Nephron (organoid): ENCODE measurements around the gene PSENEN.

Source experiments
- H3K27ac Mint-ChIP-seq, 3 experiments: 2 replicates each; pipeline ENCODE4 v1.8.0; 2020; ENCODE audit warnings: mixed read lengths in 3 of 3, mild to moderate bottlenecking in 2 of 3, moderate library complexity in 1 of 3
- H3K27me3 Mint-ChIP-seq: 2 replicates; pipeline ENCODE4 v1.8.0; 2021; ENCODE audit warnings: low read depth, mild to moderate bottlenecking, moderate library complexity, mixed read lengths
- H3K36me3 Mint-ChIP-seq: 2 replicates; pipeline ENCODE4 v1.8.0; 2020; ENCODE audit warnings: low read depth, mixed read lengths
- H3K4me1 Mint-ChIP-seq: 2 replicates; pipeline ENCODE4 v1.8.0; 2020; ENCODE audit warnings: mixed read lengths
- H3K4me3 Mint-ChIP-seq, 3 experiments: 2 replicates each; pipeline ENCODE4 v1.8.0; 2020; ENCODE audit warnings: mild to moderate bottlenecking in 3 of 3, mixed read lengths in 3 of 3, moderate library complexity in 2 of 3
- H3K9me3 Mint-ChIP-seq: 2 replicates; pipeline ENCODE4 v1.8.0; 2020; ENCODE audit warnings: mixed read lengths
- CTCF ChIP-seq, 3 experiments: fragments of 200-600 bp; sonication (generic); IDR thresholded peaks; one replicate each; pipeline ENCODE4 v1.5.0; 2021; ENCODE audit warnings: antibody characterized with exemption in 3 of 3; ENCODE audit not compliant: unreplicated experiment in 3 of 3

The PSENEN gene

DNA sequence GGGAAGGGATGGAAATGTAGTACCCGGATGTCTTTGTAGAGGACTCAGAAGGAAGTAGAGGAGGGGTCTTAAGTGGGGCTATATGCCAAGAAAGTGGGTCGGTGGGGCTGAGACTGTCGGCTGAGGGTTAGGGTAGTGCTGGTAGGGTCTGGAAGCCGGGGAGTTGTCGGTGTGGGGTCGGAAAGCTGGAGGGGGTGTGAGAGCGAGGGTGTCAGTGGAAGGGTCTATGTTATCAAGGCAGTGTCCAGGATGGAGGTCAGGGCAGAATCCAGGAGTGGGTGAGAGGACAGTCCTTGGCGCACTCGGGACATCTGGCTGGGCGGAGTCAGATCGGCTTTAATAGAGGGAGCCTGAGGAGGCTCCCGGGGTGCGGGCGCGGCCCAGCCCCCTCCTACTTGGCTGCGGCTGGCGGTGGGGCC is 9.7 kb downstream of the PSENEN start:
- peaks cover 32% of the 10 kb centered on the region for H3K4me1 Mint-ChIP-seq
- H3K27ac Mint-ChIP-seq: peak overlapping the region; percentile 47 to 83 (median 64)
- H3K36me3 Mint-ChIP-seq: peaks cover 20% of the 10 kb centered on the region
- H3K27me3 Mint-ChIP-seq: peaks cover 11% of the 10 kb centered on the region
- H3K4me3 Mint-ChIP-seq: peak overlapping the region; percentile 58 to 62 (median 61)
- TF ChIP-seq CTCF (IDR thresholded peaks at IDR 0.05; ENCODE audit: unreplicated experiment in 3 of 3): no peak
- H3K9me3 Mint-ChIP-seq: no peaks in the 10 kb centered on the region

GRCh38 chr19:35755550-35756376 is 10.3 kb downstream of the PSENEN start:
- Mint-ChIP-seq H3K9me3 (no peaks in the 10 kb centered on the region), H3K4me1 (peaks cover 32% of the 10 kb centered on the region)

DNA sequence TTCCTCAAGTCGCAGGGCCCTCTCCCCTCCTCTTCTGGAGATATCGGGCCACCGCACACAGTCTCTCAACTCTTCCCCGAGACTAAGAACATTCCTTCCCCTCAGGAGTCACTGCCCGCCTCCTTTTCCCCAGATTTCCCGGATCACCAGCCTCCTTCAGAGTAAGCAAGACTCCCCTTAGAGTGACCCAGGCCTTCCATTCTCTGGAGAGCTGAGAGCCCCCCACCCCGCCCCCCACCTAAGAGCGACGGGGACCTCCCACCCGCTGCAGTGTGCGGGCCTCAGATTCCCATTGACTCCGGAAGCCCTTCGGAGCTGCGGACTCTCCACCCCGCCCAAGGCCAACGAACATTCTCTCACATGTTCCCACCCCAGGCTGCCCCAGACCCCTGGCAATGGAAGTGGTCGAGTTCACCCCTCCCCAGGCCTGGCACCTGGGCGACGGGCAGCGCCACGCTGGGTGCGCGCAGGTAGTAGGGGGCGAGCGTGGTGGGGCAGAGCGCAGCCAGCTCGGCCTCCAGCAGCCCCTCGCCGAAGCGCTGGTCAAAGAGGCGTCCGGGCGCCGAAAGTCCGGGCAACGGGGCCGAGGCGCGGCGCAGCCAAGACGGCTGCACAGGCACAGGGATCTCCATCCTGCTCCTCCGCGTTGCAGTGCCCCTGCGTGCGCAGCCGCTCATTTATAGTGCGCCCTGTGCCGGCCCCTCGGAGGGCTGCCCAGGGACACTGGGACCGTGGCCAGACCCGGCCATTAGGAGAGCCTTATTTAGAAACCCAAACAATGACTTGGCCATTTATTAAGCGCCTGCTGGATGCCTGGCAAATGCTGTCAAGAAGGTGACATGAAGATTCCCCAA is 11.2 kb downstream of the PSENEN start, which contains the start of gene HSPB6:
TSS of gene HSPB6 (minus strand) at position 653 of the 854 bp plus-strand sequence. CDS start at position 632, 21 bp downstream.
- peak within 1 kb of the TSS; percentile 95 to 98 (median 97) for H3K27ac Mint-ChIP-seq
- peaks cover 32% of the 10 kb centered on the region for H3K4me1 Mint-ChIP-seq
- peaks cover 11% of the 10 kb centered on the region for H3K27me3 Mint-ChIP-seq
- peak within 1 kb of the TSS; percentile 92 to 97 (median 95) for H3K4me3 Mint-ChIP-seq
- peaks cover 20% of the 10 kb centered on the region for H3K36me3 Mint-ChIP-seq
- no peak for TF ChIP-seq CTCF (IDR thresholded peaks at IDR 0.05; ENCODE audit: unreplicated experiment in 3 of 3)
- H3K9me3 Mint-ChIP-seq: no peaks in the 10 kb centered on the region

More at GRCh38 chr19:35755550-35756376, 10.3 kb downstream of the PSENEN start:
- H3K27ac Mint-ChIP-seq: peak overlapping the region; percentile 80 to 97 (median 95)
- peaks cover 11% of the 10 kb centered on the region for H3K27me3 Mint-ChIP-seq
- H3K4me3 Mint-ChIP-seq: peak overlapping the region; percentile 73 to 84 (median 81)
- peaks cover 20% of the 10 kb centered on the region for H3K36me3 Mint-ChIP-seq
- no peak for TF ChIP-seq CTCF (IDR thresholded peaks at IDR 0.05; ENCODE audit: unreplicated experiment in 3 of 3)

DNA sequence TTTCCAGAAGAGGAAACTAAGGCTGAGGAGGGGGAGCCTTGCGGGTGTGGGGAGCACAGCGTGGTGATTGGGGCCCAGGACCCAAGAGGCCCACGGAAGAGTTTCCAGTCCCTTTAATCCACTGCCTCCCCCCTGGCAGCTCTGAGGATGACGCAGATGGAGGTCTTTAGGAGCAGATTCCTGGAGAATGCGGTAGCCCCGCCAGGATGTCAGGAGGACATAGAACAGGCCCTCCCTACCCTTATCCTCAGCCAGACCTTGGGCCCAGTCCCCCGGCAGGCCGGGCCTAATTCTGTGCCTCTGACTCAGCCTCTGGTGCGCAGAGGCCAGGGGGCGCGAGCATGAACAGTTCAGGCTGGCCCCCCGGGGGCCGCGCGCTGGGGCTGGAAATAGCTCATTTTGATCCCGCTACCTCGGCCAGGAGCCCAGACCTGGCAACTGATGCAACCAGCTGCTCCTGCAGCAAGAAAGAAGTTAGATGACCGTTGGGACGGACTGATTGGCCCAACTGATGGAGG is 11.8 kb downstream of the PSENEN start:
- no peak for TF ChIP-seq CTCF (IDR thresholded peaks at IDR 0.05; ENCODE audit: unreplicated experiment in 3 of 3)
- peaks cover 26% of the 10 kb centered on the region for H3K36me3 Mint-ChIP-seq
- H3K27me3 Mint-ChIP-seq: peaks cover 11% of the 10 kb centered on the region
- peak overlapping the region; percentile 95 to 98 (median 95) for H3K27ac Mint-ChIP-seq
- peak overlapping the region; percentile 92 to 97 (median 95) for H3K4me3 Mint-ChIP-seq
- H3K9me3 Mint-ChIP-seq: no peaks in the 10 kb centered on the region
- peaks cover 32% of the 10 kb centered on the region for H3K4me1 Mint-ChIP-seq

DNA sequence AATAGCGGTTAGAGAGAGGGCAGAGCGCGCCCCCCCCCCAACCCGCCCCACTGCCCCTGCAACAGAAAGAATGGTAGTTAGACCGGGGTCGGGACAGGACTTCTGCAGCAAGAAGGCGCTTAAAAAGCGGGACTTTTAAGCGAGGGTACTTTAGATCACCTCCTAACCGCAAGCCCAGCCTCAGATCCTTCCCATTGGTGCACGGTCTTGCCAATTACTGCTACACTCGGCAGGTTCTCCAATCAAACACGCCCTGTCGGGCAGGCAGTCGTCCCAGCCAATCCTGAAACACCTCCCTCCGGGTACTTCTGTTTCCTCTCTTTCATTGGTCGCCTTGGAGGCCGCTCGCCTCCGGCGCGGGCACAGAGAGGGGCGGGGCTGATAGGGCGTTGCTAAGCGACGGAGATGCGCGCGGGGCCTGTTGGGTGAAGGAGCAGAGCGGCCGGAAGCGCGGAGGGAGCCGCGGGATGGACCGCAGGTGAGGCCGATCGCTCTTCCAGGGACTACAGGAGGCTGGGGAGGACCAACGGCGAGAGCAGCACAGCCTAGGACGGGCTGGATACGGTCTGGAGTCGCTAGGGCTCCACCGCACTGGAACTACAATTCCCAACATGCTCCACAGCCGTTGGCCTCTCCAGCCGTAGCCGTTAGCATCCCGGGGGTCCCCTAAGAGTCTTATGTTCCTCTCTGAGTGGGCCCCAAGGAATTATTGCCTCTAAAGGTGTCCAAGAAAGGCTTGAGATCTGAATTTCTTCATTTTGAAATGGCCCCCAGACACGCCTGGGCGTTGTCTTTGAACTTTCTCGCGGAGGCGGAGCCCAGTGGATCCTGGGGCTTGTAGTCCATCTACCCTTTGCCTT is 12.5 kb downstream of the PSENEN start, which contains the start of gene PROSER3:
TSS of gene PROSER3 (plus strand) at position 428 of the 860 bp plus-strand sequence. CDS start at position 468, 40 bp downstream.
- peaks cover 32% of the 10 kb centered on the region for H3K4me1 Mint-ChIP-seq
- H3K27ac Mint-ChIP-seq: peak within 1 kb of the TSS; percentile 95 to 98 (median 95)
- no peaks in the 10 kb centered on the region for H3K9me3 Mint-ChIP-seq
- peaks cover 11% of the 10 kb centered on the region for H3K27me3 Mint-ChIP-seq
- no peak for TF ChIP-seq CTCF (IDR thresholded peaks at IDR 0.05; ENCODE audit: unreplicated experiment in 3 of 3)
- peaks cover 26% of the 10 kb centered on the region for H3K36me3 Mint-ChIP-seq
- peak within 1 kb of the TSS; percentile 92 to 97 (median 95) for H3K4me3 Mint-ChIP-seq
